NCI-H446 treated with DMSO at 0.1 percent for 48 hours (cell line): Measurements from ENCODE around the gene DIAPH2.

ENCODE experiments used
- DNase-seq: peaks from one replicate; lab custom pipeline; 2025; lab: John Stamatoyannopoulos, UW

Gene DIAPH2

GRCh38 chrX:97057349-97057909 lies 372.8 kb downstream of the DIAPH2 start:
- peak; percentile 52 for DNase-seq

GRCh38 chrX:97060020-97060419 lies 375.4 kb downstream of the DIAPH2 start:
- no peak for DNase-seq

GRCh38 chrX:97065066-97065465 lies 380.4 kb downstream of the DIAPH2 start:
- DNase-seq, result no peak

- no peak for DNase-seq
Measured at GRCh38 chrX:97065973-97066372, 381.3 kb downstream of the DIAPH2 start.

- no peak for DNase-seq
Measured at GRCh38 chrX:97066381-97066780, 381.7 kb downstream of the DIAPH2 start.

- no peak for DNase-seq
Measured at GRCh38 chrX:97070346-97070745, 385.7 kb downstream of the DIAPH2 start.

- DNase-seq, result no peak
Measured at GRCh38 chrX:97074400-97074799, 389.8 kb downstream of the DIAPH2 start.

GRCh38 chrX:97089116-97089515 lies 404.5 kb downstream of the DIAPH2 start:
- DNase-seq, result no peak

- DNase-seq, result no peak
Measured at GRCh38 chrX:97096385-97096784, 411.7 kb downstream of the DIAPH2 start.

GRCh38 chrX:97102938-97103337 lies 418.3 kb downstream of the DIAPH2 start:
- DNase-seq, result no peak

- DNase-seq, result no peak
Measured at GRCh38 chrX:97109730-97110129, 425.1 kb downstream of the DIAPH2 start.

- DNase-seq, result no peak
Measured at GRCh38 chrX:97117572-97117971, 432.9 kb downstream of the DIAPH2 start.

- no peak for DNase-seq
Measured at GRCh38 chrX:97119474-97120109, 434.9 kb downstream of the DIAPH2 start.

- DNase-seq, result no peak
Measured at GRCh38 chrX:97123001-97123400, 438.4 kb downstream of the DIAPH2 start.

- DNase-seq, result no peak
Measured at GRCh38 chrX:97126020-97126419, 441.4 kb downstream of the DIAPH2 start.

GRCh38 chrX:97132664-97133415 lies 448.2 kb downstream of the DIAPH2 start:
- no peak for DNase-seq

- DNase-seq, result no peak
Measured at GRCh38 chrX:97145934-97146333, 461.3 kb downstream of the DIAPH2 start.

- no peak for DNase-seq
Measured at GRCh38 chrX:97155816-97156215, 471.2 kb downstream of the DIAPH2 start.

GRCh38 chrX:97158269-97158668 lies 473.6 kb downstream of the DIAPH2 start:
- no peak for DNase-seq

- no peak for DNase-seq
Measured at GRCh38 chrX:97159916-97160800, 475.5 kb downstream of the DIAPH2 start.

GRCh38 chrX:97167333-97167732 lies 482.7 kb downstream of the DIAPH2 start:
- no peak for DNase-seq

- no peak for DNase-seq
Measured at GRCh38 chrX:97168646-97169045, 484.0 kb downstream of the DIAPH2 start.
